CD4-positive, alpha-beta T cell treated with Interferon gamma for 1 hour (primary cell): ENCODE measurements around the gene TRIM16.
"Not testable (repeated sequence)": the region's sequence is repeated elsewhere in the genome, so short reads cannot be mapped to it uniquely, and the experiment has no call there.

Source experiments
- DNase-seq: peaks from one replicate; pipeline ENCODE4 v3.0.0-alpha.2; 2020

Gene TRIM16

DNA sequence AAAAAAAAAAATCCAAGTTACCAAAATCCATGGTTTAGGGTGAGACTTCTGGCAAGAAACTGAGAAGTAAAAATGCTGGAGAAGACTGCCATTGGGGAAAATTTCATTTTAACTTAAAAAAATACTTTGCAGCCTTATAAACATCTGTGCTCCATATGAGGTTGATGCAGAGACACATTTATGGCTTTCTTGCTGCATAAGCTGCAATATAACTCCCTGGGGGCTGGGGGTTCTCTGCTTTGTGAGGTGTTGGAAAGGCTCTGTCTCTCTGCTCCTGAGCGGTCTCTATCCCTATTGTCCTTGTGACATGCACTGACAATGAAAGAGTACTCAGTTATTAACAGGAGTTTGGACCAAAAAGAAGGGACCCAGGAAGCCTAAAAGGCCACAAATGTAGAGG, 71.0 kb downstream of the TRIM16 start:
- not testable (repeated sequence) for DNase-seq

DNA sequence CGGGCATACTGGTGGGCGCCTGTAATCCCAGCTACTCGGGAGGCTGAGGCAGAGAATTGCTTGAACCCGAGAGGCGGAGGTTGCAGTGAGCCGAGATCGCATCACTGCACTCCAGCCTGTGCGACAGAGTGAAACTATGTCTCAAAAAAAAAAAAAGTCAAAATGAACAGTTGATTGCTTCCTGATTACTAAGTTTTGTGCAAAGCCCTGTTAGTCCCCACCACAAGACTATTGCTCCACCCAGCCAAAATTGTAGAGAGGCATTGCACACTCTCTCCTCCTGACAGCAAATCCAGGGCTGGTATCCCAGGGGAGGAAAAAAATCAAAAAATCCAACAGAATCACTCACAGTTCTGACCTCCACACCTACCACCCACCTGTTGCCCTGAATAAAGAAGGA, 91.2 kb downstream of the TRIM16 start:
- DNase-seq = not testable (repeated sequence)

DNA sequence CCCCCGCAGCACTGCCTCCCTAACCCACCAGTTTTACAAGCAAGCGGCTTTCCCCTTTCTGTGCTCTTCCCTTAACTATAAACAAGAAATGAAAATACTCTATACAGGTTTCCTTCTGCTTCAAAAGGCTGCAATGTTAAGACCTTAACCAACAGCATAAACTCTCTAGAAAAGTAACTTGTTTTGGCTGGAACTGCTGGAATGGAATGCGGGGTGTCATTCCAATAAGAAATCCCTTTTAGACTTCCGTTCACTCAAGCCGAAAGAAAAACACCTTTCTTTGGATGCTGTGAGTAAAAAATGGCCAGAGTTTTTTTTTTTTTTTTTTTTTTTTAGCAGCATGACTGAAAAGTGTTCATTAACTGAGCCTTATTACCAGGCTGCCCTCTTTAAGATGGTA, 92.1 kb downstream of the TRIM16 start:
- not testable (repeated sequence) for DNase-seq

DNA sequence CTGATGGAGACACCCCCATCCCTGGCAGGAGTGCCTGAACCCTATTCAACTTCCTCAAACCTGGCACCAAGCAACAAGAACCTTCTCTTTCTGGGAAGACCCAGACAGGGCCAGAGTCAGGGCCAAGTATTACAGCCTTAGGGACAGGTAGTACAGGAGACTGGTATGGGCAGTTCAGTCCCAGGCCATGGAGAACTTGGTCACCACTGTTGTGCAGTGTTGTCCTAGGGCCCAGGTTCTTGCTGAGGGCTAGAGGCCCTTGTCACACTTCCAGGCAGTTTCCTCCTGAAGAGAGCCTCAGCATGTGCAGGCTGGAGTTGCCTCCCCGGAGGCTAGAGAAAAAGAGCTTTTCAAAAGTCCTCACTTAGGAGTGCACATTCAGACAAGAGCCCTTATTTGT, 93.3 kb downstream of the TRIM16 start:
- DNase-seq = not testable (repeated sequence)

DNA sequence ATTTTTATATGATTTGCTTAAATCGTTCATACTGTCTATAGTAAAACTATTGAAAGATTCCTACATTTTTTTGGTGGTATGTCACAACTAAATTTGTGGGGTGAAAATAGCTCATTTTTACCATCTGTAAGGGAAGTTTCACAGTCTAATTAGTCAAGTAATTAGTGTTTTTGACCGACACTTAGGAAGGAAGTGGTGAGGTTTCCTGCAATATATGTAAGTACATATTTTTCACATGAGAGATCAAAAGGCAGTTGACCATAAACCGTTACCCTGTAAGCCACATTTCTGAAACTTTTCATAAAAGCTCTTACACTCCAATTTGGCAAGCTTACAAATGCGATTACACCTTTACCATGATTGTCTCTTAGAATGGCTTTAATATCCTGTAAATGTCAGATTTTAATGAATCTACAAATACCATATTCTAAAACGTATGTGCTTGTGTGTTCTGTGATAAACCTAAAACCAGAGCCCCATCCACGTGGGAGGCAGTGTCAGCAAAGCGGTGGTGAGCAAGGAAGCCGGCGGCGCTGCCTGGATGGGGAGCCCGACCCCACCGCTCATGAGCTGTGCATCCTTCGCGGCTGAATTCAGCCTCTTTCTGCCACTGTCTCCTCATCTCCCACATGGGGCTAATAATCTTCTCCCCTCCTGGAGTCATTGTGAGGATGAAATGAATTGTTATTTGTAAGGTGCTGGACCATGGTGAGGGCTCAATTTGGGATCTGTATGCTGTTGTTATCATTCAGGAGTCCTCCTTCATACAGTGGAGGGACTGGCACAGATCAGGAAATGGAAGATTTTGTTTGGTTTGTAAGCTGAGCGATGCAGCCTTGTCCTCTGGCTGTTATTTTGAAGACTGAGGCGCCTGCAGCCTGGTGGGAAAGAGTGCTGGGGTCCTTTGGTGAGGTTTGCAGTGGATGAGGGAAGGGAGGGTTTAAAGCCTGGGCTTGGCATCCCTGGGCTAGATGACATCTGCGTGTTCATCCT, 94.3 kb downstream of the TRIM16 start:
- not testable (repeated sequence) for DNase-seq

DNA sequence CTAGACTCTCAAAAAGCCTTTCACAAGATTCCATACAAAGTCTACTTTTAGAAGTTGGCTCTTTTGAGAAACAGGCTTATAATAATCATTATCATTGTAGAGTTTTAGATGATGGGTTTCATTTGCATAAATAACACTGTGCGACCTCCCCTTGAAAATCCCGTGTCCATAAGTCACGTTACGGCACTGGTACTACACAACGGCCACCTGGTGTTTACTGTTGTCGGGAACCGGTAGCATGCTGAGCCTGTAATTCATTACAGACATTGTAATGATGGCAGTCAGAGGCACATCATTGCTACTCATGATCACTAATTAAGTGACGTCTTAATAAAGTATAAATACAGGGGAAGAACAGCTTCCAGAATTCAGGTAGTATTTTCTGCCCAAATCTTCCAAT, 96.1 kb downstream of the TRIM16 start:
- DNase-seq = not testable (repeated sequence)

DNA sequence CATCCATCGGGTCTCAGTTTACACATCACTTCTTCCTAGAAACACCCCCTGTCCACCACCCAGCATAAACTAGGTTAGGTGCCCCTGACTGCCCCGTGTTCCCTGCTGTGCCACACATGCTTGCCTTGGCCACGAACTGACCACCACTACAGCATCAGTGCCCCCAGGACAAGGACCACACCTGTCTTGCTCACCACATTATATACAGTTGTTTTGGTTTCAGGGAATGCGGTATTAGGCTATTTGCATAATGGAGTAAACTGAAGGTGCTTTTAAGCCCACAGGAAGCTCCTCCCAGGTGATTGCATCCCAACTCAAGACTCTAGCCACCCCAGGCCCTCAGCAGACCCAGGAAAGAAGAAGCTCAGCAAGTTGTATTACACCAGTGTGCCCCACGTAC, 100.8 kb downstream of the TRIM16 start:
- not testable (repeated sequence) for DNase-seq

DNA sequence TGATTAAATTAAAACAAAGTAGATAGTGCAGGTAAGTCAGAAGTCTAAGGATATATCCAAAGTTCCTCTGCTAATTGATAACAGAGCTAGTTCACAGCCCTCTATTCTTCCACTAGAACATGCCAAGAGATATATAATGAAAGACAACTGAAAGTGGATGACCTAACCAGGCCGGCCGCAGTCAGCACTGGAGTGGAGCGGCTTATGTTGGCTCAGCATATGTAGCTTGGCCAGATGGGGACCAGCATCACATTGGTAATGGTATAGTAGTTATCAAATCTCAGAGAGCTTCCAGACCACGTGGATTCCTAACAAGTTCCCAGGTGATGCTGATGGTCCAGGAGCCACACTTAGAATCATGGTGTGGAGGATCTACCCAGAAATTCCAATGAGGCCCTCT, 102.6 kb downstream of the TRIM16 start:
- not testable (repeated sequence) for DNase-seq
